Stimulated activated naive B cell treated with anti-CD40 and anti-IgM and Interleukin-4, amounts not matched to agents 10 μg/mL and 1 μg/mL and 100 μg/mL, for 72 hours (primary cell): ENCODE measurements around the gene IL18RAP.

Source experiments
- ATAC-seq, 2 donors: fragments of 150-1000 bp; cut with Tn5 transposase; replicated peaks; 2 replicates each; pipeline ENCODE4 v1.10.0; 2021; ENCODE audit warnings: moderate library complexity in 1 of 2
- DNase-seq: peaks from one replicate; pipeline ENCODE4 v3.0.0; 2021
- H3K27ac Mint-ChIP-seq: one replicate; pipeline ENCODE4 v1.8.0; 2022; ENCODE audit warnings: mild to moderate bottlenecking, mixed read lengths
- H3K27me3 Mint-ChIP-seq, 2 donors: one replicate each; pipeline ENCODE4 v1.8.0; 2022; ENCODE audit warnings: mixed read lengths in 2 of 2
- H3K36me3 Mint-ChIP-seq, 2 donors: one replicate each; pipeline ENCODE4 v1.8.0; 2022; ENCODE audit warnings: mixed read lengths in 2 of 2, mild to moderate bottlenecking in 1 of 2
- H3K4me1 Mint-ChIP-seq, 2 donors: one replicate each; pipeline ENCODE4 v1.8.0; 2022; ENCODE audit warnings: mixed read lengths in 2 of 2, mild to moderate bottlenecking in 1 of 2
- H3K4me3 Mint-ChIP-seq, 2 donors: one replicate each; pipeline ENCODE4 v1.8.0; 2022; ENCODE audit warnings: mild to moderate bottlenecking in 2 of 2, mixed read lengths in 2 of 2, moderate library complexity in 1 of 2
- H3K9me3 Mint-ChIP-seq, 2 donors: one replicate each; pipeline ENCODE4 v1.8.0; 2022; ENCODE audit warnings: mixed read lengths in 2 of 2, mild to moderate bottlenecking in 1 of 2

Gene IL18RAP

GRCh38 chr2:102422910-102423309, at the start of gene IL18RAP:
Gene IL18RAP (plus strand): TSS chr2:102423160. CDS start chr2:102423278, 118 bp downstream.
- DNase-seq = no peak
- no peaks in the 10 kb centered on the region for H3K27me3 Mint-ChIP-seq
- H3K4me3 Mint-ChIP-seq = no peak within 1 kb of the TSS
- H3K4me1 Mint-ChIP-seq = peaks cover 15 to 33% of the 10 kb centered on the region in 2 donors
- peak; percentile 27 to 43 for ATAC-seq
- H3K36me3 Mint-ChIP-seq = no peaks in the 10 kb centered on the region
- peak within 1 kb of the TSS; percentile 48 for H3K27ac Mint-ChIP-seq
- no peaks in the 10 kb centered on the region for H3K9me3 Mint-ChIP-seq

- H3K27ac Mint-ChIP-seq = no peak overlapping the region
- peaks cover 6 to 23% of the 10 kb centered on the region in 2 donors for H3K27me3 Mint-ChIP-seq
- no peaks in the 10 kb centered on the region for H3K9me3 Mint-ChIP-seq
- no peak for DNase-seq
- no peak for ATAC-seq
- peaks cover 0 to 1% of the 10 kb centered on the region in 2 donors for H3K4me1 Mint-ChIP-seq
- H3K36me3 Mint-ChIP-seq = peaks cover 2 to 3% of the 10 kb centered on the region in 2 donors
- no peak overlapping the region for H3K4me3 Mint-ChIP-seq
Observed at GRCh38 chr2:102376052-102376591, 46.8 kb upstream of the IL18RAP start.

- H3K36me3 Mint-ChIP-seq = peaks cover 1 to 12% of the 10 kb centered on the region in 2 donors
- H3K9me3 Mint-ChIP-seq = peaks cover 8 to 10% of the 10 kb centered on the region in 2 donors
Observed at GRCh38 chr2:102383722-102384121, 39.2 kb upstream of the IL18RAP start.

GRCh38 chr2:102385522-102385921, 37.4 kb upstream of the IL18RAP start:
- peaks cover 8 to 10% of the 10 kb centered on the region in 2 donors for H3K9me3 Mint-ChIP-seq
- DNase-seq = no peak
- H3K27ac Mint-ChIP-seq = no peak overlapping the region
- H3K4me3 Mint-ChIP-seq = no peak overlapping the region
- H3K27me3 Mint-ChIP-seq = peaks cover 0 to 2% of the 10 kb centered on the region in 2 donors
- no peak for ATAC-seq
- H3K4me1 Mint-ChIP-seq = no peaks in the 10 kb centered on the region
- H3K36me3 Mint-ChIP-seq = peaks cover 1 to 12% of the 10 kb centered on the region in 2 donors

More at GRCh38 chr2:102383722-102384121, 39.2 kb upstream of the IL18RAP start:
- Mint-ChIP-seq H3K27ac (no peak overlapping the region), H3K4me3 (no peak overlapping the region), H3K4me1 (no peaks in the 10 kb centered on the region), H3K27me3 (peaks cover 2 to 6% of the 10 kb centered on the region in 2 donors)
- DNase-seq = no peak
- ATAC-seq = no peak

GRCh38 chr2:102386004-102386403, 37.0 kb upstream of the IL18RAP start:
- ATAC-seq = no peak
- Mint-ChIP-seq H3K4me3 (no peak overlapping the region), H3K36me3 (peaks cover 1 to 12% of the 10 kb centered on the region in 2 donors), H3K9me3 (peaks cover 8 to 10% of the 10 kb centered on the region in 2 donors), H3K4me1 (no peaks in the 10 kb centered on the region), H3K27ac (no peak overlapping the region), H3K27me3 (no peaks in the 10 kb centered on the region)
- DNase-seq = no peak

GRCh38 chr2:102386867-102387541, 36.0 kb upstream of the IL18RAP start:
- Mint-ChIP-seq H3K27me3 (no peaks in the 10 kb centered on the region), H3K4me1 (no peaks in the 10 kb centered on the region), H3K36me3 (peaks cover 1 to 12% of the 10 kb centered on the region in 2 donors), H3K27ac (no peak overlapping the region), H3K9me3 (peaks cover 8 to 10% of the 10 kb centered on the region in 2 donors), H3K4me3 (no peak overlapping the region)
- no peak for DNase-seq
- no peak for ATAC-seq

- H3K4me3 Mint-ChIP-seq = no peak overlapping the region
- H3K27me3 Mint-ChIP-seq = no peaks in the 10 kb centered on the region
- H3K36me3 Mint-ChIP-seq = peaks cover 1 to 12% of the 10 kb centered on the region in 2 donors
- ATAC-seq (no peak), DNase-seq (no peak)
- H3K9me3 Mint-ChIP-seq = peaks cover 7 to 10% of the 10 kb centered on the region in 2 donors
- H3K4me1 Mint-ChIP-seq = no peaks in the 10 kb centered on the region
- H3K27ac Mint-ChIP-seq = no peak overlapping the region
Observed at GRCh38 chr2:102387763-102388546, 35.0 kb upstream of the IL18RAP start.

- no peaks in the 10 kb centered on the region for H3K27me3 Mint-ChIP-seq
- no peaks in the 10 kb centered on the region for H3K36me3 Mint-ChIP-seq
- H3K4me3 Mint-ChIP-seq = no peak overlapping the region
- H3K4me1 Mint-ChIP-seq = no peaks in the 10 kb centered on the region
- ATAC-seq = no peak
- H3K9me3 Mint-ChIP-seq = no peaks in the 10 kb centered on the region
- DNase-seq = no peak
- no peak overlapping the region for H3K27ac Mint-ChIP-seq
Observed at GRCh38 chr2:102391565-102391964, 31.4 kb upstream of the IL18RAP start.

- Mint-ChIP-seq H3K27ac (no peak overlapping the region), H3K4me1 (no peaks in the 10 kb centered on the region), H3K36me3 (no peaks in the 10 kb centered on the region), H3K9me3 (no peaks in the 10 kb centered on the region), H3K4me3 (no peak overlapping the region), H3K27me3 (no peaks in the 10 kb centered on the region)
- DNase-seq (no peak), ATAC-seq (no peak)
Observed at GRCh38 chr2:102392096-102392495, 30.9 kb upstream of the IL18RAP start.

- Mint-ChIP-seq H3K36me3 (no peaks in the 10 kb centered on the region), H3K4me3 (no peak overlapping the region), H3K9me3 (no peaks in the 10 kb centered on the region), H3K4me1 (no peaks in the 10 kb centered on the region), H3K27me3 (no peaks in the 10 kb centered on the region), H3K27ac (no peak overlapping the region)
- ATAC-seq = no peak
- no peak for DNase-seq
Observed at GRCh38 chr2:102392942-102393341, 30.0 kb upstream of the IL18RAP start.

- Mint-ChIP-seq H3K27ac (no peak overlapping the region), H3K4me1 (peaks cover 3 to 6% of the 10 kb centered on the region in 2 donors), H3K9me3 (no peaks in the 10 kb centered on the region), H3K27me3 (no peaks in the 10 kb centered on the region), H3K4me3 (no peak overlapping the region), H3K36me3 (no peaks in the 10 kb centered on the region)
- no peak for ATAC-seq
- DNase-seq = no peak
Observed at GRCh38 chr2:102396012-102396411, 26.9 kb upstream of the IL18RAP start.

- H3K4me3 Mint-ChIP-seq = no peak overlapping the region
- no peaks in the 10 kb centered on the region for H3K27me3 Mint-ChIP-seq
- no peak overlapping the region for H3K27ac Mint-ChIP-seq
- DNase-seq = no peak
- no peaks in the 10 kb centered on the region for H3K9me3 Mint-ChIP-seq
- no peaks in the 10 kb centered on the region for H3K36me3 Mint-ChIP-seq
- no peak for ATAC-seq
- peaks cover 3 to 6% of the 10 kb centered on the region in 2 donors for H3K4me1 Mint-ChIP-seq
Observed at GRCh38 chr2:102397209-102397608, 25.8 kb upstream of the IL18RAP start.

- DNase-seq = no peak
- no peaks in the 10 kb centered on the region for H3K27me3 Mint-ChIP-seq
- no peak overlapping the region for H3K4me3 Mint-ChIP-seq
- H3K4me1 Mint-ChIP-seq = peaks cover 3 to 6% of the 10 kb centered on the region in 2 donors
- no peaks in the 10 kb centered on the region for H3K36me3 Mint-ChIP-seq
- ATAC-seq = no peak
- no peaks in the 10 kb centered on the region for H3K9me3 Mint-ChIP-seq
- no peak overlapping the region for H3K27ac Mint-ChIP-seq
Observed at GRCh38 chr2:102399499-102400141, 23.3 kb upstream of the IL18RAP start.

GRCh38 chr2:102401456-102401855, 21.5 kb upstream of the IL18RAP start:
- ATAC-seq (no peak), DNase-seq (no peak)
- Mint-ChIP-seq H3K4me1 (peaks cover 3 to 6% of the 10 kb centered on the region in 2 donors), H3K36me3 (no peaks in the 10 kb centered on the region), H3K27ac (no peak overlapping the region), H3K27me3 (no peaks in the 10 kb centered on the region), H3K4me3 (no peak overlapping the region), H3K9me3 (no peaks in the 10 kb centered on the region)
